ENCODE measurements around the gene PLEKHD1.
"Not testable (repeated sequence)": the region's sequence is repeated elsewhere in the genome, so short reads cannot be mapped to it uniquely, and the experiment has no call there.

PLEKHD1 gene

DNA sequence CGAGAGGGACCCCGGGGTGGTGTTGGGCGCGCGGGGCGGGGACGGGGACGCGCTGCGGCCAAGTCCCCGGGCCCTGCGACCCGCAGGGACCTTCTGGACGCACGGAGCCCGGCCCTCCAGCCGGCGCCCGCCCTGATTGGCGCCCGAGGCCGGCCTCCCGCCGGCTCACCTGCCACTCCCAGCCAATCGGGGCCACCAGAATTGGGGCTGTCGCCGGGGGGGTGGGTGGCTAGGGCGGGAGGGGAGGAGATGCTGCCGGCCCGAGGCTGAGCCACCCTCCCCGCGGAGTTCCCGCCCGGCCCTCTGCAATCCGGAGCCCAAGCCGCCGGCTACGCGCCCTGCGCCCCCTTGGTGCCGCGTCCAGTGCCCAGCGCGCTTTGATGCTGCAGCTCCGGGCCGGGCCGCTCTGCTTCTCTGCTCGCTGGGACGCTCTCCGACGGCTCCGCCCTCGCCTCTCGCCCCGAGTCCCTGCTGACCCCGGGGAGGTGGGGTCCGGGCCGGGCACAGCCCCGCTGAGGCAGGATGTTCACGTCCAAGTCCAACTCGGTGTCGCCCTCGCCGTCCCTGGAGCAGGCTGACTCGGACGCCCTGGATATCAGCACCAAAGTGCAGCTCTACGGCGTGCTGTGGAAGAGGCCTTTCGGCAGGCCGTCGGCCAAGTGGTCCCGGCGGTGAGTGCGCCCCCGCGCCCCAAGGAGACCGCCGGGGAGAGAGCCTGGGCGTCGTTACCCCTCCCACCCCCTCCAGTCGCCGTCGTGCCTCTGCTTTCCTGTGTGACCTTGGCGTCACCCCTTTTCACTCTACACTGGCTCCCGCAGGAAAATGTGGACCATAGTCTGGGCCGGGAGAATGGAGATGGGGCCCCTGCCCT is at the start of gene PLEKHD1:
TSS of gene PLEKHD1 (plus strand) at position 285 of the 871 bp plus-strand sequence. CDS start at position 523, 238 bp downstream.
- DNase-seq (ENCODE audit: low read depth in 1 of 2, low spot score in 1 of 2), result no peak

DNA sequence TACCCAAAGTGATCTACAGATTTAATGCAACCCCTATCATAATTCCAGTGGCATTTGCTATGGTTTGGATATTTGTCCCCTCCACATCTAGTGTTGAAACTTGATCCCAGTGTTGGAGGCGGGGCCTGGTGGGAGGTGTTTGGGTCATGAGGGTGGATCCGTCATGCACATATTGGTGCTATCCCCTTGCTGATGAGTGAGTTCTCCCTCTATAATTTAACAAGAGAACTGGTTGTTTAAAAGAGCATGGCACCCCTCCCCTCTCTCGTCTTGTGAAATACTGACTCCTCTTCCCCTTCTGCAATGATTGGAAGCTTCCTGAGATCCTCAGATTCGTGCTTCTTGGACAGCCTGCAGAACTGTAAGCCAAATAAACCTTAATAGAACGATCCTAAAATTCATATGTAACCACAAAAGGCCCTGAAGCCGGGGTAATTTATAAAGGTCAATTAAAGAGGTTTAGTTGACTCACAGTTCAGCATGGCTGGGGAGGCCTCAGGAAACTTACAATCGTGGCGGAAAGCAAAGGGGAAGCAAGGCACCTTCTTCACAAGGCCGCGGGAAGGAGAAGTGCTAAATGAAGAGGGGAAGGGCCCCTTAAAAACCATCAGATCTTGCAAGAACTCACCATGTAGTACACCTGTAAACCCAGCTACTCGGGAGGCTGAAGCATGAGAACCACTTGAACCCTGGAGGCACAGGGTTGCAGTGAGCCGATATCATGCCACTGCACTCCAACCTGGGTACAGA is 44.8 kb upstream of the PLEKHD1 start:
- no peak for DNase-seq (ENCODE audit: low read depth in 1 of 2, low spot score in 1 of 2)

DNA sequence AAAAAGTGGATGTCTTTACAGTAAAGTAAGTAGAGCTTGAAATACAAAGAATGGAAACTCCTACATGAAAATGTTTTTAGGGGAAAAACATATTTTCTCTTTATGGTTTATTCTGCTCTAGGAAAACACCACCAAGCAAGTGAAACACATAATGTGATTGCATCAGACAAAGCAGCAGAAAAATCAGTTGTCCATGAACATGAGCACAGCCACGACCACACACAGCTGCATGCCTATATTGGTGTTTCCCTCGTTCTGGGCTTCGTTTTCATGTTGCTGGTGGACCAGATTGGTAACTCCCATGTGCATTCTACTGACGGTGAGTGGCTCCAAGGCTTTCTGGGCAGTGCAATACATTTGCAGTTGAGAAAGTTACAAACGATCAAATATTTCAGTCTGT is 42.6 kb upstream of the PLEKHD1 start:
- no peak for DNase-seq (ENCODE audit: low read depth in 1 of 2, low spot score in 1 of 2)

DNA sequence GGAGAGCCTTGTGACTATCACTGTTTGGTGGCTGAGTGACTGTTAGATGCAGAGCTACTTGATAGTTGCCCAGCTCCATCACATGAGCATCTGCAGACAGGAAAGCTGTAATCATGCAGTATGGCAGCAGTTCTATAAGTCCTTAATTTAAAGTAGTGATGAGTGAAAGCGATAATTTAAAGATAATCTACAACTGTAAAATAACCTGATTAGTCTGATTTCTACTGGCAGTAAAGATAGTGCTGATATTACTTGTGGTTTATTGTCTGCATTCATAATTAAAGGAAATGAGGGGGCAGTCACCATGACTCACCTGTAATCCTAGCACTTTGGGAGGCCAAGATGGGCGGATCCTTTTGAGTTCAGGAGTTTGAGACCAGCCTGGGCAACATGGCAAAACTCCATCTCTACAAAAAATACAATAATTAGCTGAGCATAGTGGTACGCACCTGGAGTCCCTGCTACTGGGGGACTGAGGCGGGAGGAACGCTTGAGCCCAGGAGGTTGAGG is 41.2 kb upstream of the PLEKHD1 start:
- no peak for DNase-seq (ENCODE audit: low read depth in 1 of 2, low spot score in 1 of 2)

DNA sequence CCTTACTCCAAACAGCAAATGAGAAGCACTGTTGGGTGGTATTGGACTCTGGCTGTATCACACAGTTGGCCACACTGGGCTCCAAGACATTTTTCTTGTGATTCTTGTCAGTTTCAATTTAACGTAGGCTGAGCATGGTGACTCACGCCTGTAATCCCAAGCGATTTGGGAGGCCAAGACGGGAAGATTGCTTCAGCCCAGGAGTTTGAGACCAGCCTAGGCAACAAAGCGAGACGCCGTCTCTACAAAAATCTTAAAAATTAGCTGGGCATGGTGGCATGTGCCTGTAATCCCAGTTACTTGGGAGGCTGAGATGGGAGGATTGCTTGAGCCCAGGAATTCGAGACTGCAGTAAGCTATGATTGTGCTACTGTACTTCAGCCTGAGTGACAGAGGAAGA is 35.3 kb upstream of the PLEKHD1 start:
- no peak for DNase-seq (ENCODE audit: low read depth in 1 of 2, low spot score in 1 of 2)

DNA sequence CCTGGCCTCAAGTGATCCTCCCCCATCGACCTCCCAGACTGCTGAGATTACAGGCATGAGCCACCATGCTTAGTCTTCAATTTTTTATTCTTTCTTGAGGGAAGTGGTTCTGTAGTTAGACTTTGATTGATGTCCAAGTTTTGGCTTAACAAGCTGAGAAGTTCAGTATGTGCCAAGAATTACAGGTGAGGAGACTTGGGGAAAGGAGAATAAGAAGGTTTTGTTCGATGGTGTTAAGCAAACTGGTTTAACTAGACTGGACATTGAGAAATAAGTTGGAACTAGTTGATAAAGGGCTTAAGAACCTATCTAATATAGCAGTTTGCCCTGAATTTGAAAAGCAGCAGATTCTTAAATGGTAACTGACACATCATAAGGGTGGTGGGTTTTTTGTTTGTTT is 32.6 kb upstream of the PLEKHD1 start:
- DNase-seq (ENCODE audit: low read depth in 1 of 2, low spot score in 1 of 2), result no peak

DNA sequence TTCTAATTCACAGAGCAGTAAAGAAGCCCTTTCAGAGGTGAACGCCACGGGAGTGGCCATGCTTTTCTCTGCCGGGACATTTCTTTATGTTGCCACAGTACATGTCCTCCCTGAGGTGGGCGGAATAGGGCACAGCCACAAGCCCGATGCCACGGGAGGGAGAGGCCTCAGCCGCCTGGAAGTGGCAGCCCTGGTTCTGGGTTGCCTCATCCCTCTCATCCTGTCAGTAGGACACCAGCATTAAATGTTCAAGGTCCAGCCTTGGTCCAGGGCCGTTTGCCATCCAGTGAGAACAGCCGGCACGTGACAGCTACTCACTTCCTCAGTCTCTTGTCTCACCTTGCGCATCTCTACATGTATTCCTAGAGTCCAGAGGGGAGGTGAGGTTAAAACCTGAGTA is 26.2 kb upstream of the PLEKHD1 start:
- no peak for DNase-seq (ENCODE audit: low read depth in 1 of 2, low spot score in 1 of 2)

DNA sequence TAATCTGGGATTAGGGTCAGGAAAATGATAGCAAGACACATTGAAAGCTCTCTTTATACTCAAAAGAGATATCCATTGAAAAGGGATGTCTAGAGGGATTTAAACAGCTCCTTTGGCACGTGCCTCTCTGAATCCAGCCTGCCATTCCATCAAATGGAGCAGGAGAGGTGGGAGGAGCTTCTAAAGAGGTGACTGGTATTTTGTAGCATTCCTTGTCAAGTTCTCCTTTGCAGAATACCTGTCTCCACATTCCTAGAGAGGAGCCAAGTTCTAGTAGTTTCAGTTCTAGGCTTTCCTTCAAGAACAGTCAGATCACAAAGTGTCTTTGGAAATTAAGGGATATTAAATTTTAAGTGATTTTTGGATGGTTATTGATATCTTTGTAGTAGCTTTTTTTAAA is 25.4 kb upstream of the PLEKHD1 start:
- no peak for DNase-seq (ENCODE audit: low read depth in 1 of 2, low spot score in 1 of 2)

DNA sequence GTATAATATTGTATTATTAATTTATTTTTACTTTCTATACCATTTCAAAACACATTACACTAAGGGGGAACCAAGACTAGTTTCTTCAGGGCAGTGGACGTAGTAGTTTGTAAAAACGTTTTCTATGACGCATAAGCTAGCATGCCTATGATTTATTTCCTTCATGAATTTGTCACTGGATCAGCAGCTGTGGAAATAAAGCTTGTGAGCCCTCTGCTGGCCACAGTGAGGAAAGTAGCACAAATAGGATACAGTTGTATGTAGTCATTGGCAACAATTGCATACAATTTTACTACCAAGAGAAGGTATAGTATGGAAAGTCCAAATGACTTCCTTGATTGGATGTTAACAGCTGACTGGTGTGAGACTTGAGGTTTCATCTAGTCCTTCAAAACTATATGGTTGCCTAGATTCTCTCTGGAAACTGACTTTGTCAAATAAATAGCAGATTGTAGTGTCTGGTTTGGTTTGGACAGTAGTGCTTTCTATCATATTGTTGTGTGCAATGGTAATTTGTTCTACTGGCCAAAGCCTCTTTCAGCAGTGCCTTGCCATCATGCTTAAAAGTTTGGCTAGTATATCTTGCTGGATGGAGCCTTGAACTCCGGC is 24.3 kb upstream of the PLEKHD1 start:
- peak in 1 of 2 donors; percentile 23 for DNase-seq (ENCODE audit: low read depth in 1 of 2, low spot score in 1 of 2)

DNA sequence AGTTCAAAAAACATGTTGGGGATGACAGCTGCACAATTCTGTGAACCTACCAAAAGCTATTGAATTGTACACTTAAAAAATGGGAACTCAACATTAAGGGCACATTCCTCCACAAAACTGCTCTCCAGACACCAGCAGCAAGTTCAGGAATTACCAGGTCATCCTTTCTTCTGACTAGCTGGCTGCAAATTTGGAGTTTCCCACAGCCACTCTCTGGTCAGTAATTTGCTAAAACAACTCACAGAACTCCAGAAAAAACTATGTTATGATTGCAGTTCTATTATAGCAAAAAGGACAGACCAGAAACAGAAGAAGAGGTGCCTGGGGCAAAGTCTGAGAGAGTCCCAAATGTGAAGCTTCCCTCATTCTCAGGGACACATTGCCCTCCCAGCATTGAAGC is 20.1 kb upstream of the PLEKHD1 start:
- no peak for DNase-seq (ENCODE audit: low read depth in 1 of 2, low spot score in 1 of 2)

DNA sequence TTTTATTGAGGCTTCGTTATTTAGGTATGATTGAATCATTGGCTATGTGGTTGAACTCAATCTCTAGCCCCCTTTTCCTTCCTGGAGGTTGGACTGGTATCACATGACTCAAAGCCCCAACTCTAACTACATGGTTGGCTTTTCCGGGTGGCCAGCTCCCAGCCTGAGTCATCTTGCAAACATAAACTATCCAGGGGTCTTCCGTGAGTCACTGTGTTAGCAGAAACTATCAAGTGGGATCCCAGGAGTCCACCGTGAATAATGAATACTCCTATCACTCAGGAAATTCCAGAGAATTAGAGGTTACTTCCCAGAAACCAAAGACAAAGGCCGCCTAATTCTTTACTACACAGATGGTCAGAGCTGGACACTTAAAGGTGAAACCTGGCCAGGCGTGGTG is 19.7 kb upstream of the PLEKHD1 start:
- DNase-seq (ENCODE audit: low read depth in 1 of 2, low spot score in 1 of 2), result no peak

DNA sequence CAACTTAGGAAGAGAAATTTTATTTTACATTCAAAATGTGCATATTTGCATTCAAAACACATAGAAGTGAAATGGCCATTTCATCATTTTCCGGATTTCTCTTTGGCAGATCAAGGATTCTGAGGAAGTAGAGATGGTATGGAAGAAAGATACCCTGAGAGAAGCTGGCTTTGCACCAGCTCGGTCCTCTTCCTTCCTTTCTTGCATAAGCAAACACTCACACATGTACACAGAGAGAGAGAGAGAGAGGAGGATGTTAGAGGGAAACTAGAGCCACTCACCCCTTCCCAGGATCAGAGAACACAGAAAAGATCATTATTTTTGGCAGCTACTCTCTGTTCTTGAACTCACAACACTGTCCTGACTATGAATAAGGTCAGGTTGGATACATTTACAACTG is 15.6 kb upstream of the PLEKHD1 start:
- no peak for DNase-seq (ENCODE audit: low read depth in 1 of 2, low spot score in 1 of 2)

DNA sequence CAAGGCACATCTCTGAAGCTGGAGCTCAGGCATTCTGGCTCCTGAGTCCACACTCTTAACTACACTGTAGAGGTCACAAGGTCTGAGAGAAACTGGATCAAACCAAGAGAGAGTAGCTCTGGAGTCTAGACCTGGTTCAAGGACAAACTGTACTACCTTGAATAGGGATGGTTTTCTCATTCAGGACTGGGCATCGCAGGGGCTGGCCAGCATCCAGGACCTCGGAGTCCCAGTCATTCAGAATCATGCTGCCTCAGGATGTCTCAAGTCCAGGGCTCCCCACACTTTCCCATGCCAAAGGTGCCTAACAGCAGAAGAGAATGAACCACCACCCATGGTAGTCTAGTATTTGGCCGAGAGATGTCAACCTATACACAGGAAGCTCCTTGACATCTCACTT is 13.1 kb upstream of the PLEKHD1 start:
- DNase-seq (ENCODE audit: low read depth in 1 of 2, low spot score in 1 of 2), result no peak

DNA sequence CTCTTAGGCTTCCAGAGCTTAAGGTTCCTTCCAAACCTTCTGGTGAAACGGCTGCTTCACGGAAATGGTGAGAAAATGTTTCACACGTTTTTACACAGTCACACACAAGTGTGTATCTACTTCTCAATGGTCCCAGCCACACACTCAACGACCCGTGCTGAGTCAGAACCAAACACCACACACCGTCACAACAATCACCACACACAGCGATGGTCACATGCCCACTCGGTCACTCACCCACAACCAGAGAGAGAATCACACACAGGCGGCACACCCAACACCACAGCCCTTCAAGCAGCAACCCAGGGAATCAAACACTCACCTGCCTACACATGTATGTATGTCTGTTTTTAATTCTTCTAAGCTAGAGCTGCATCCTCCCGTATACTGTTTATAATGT is 12.6 kb upstream of the PLEKHD1 start:
- DNase-seq (ENCODE audit: low read depth in 1 of 2, low spot score in 1 of 2), result no peak

DNA sequence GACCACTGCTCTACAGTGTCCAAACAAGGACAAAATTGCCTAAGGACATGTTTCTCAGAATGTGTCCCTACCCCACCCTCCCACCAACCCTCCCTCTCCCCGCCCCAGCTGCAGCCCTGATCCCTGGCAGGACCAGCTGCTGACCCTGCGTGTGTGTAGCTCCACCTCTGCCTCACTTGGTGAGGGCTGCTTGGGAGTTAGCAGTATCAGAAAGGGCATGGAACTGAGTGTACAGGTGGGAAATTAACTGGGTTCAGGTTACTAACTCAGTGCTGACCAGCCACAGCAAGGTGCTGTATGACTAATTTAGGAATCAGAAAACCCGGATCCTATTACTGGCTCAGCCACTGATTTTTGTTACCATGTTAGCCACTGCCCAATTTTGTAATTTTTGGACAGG is 11.3 kb upstream of the PLEKHD1 start:
- no peak for DNase-seq (ENCODE audit: low read depth in 1 of 2, low spot score in 1 of 2)

DNA sequence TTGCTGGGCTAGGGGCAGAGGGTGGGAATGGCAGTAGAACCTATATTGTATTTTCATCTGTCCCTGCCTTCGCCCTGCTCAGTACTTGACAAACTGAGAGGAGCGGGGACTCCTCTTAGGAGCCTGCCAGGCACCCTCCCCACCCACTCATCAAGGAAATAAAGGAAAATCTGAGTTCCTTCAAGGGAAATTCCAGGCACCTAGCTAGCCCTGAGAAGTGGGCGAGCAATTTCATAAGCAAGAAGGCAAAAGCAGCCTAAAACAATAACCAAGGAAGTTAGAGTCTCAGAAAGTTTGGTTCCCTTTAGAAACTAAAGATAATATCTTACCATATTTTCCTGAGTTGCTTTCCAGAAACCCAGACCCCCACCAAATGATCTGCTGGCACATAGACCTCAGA is 10.6 kb upstream of the PLEKHD1 start:
- no peak for DNase-seq (ENCODE audit: low read depth in 1 of 2, low spot score in 1 of 2)

DNA sequence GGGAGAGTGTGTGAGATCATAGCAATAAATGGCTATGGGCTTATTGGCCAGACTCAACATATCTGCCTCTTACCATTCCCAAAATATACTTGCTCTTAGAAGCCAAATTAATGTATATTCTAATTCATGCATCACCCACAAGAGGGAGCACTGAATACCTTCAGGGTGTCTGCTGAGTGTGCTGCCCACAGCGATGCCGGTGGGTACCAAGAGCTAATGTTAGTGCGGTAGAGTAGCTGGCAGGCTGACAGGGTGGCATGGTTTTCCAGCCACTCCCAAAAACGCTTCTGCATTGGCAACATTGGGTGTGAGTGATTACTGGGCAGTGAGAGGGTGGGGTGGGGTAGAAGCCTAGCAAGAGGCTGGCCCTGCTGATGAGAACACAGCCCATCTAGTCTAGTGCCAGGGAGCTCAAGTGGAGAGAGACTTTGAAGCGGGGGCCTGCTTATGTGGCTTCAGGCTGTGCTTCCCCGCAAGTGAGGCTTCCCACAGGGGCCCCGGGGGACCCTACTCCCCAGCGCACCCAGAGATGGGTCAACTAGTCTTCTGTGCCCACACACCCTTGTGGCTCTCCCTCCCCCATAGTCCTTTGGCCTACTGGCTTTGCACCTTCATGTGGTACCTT is 9.2 kb upstream of the PLEKHD1 start:
- no peak for DNase-seq (ENCODE audit: low read depth in 1 of 2, low spot score in 1 of 2)

DNA sequence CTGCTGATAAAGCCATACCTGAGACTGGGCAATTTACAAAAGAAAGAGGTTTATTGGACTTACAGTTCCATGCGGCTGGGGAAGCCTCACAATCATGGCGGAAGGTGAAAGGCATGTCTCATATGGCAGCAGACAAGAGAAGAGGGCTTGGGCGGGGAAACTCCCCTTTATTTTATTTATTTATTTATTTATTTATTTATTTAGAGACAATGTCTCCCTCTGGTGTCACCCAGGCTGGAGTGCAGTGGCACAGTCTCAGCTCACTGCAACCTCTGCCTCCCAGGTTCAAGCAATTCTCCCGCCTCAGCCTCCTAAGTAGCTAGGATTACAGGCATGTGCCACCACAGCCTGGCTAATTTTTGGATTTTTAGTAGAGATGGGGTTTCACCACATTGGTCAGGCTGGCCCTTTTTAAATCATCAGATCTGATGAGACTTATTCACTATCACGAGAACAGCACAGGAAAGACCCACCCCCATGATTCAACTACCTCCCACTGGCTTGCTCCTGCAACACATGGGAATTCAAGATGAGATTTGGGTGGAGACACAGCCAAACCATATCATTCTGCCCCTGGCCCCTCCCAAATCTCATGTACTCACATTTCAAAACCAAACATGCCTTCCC is 7.6 kb upstream of the PLEKHD1 start:
- not testable (repeated sequence) for DNase-seq (ENCODE audit: low read depth in 1 of 2, low spot score in 1 of 2)

DNA sequence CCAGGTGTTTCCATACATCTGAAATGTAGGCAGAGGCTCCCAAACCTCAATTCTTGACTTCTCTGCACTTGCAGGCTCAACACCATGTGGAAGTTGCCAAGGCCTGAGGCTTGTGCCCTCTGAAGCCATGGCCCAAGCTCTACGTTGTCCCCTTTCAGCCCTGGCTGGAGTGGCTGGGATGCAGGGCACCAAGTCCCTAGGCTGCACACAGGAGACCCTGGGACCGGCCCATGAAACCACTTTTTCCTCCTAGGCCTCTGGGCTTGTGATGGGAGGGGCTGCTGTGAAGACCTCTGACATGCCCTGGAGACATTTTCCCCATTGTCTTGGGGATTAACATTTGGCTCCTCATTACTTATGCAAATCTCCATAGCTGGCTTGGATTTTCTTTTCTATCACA is 6.5 kb upstream of the PLEKHD1 start:
- DNase-seq (ENCODE audit: low read depth in 1 of 2, low spot score in 1 of 2), result not testable (repeated sequence)

DNA sequence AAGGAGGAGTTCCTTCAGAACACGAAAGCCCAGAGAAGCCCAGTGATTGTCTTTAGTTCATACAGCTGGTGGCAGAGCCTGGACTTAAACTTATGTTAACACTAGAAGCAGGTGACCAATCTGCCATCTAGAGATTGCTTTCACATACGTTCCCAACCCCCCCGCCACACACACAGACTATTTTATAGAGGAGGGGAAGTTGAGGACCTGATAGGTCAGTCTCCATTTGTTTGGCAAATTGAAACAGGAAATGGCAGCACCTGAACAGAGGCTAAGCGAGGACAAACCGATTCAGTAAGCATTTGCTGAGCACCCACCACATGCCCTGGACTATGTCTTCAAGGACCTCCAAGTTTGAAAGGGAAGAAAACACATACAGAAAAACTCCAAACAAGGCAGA is 4.8 kb upstream of the PLEKHD1 start:
- no peak for DNase-seq (ENCODE audit: low read depth in 1 of 2, low spot score in 1 of 2)

DNA sequence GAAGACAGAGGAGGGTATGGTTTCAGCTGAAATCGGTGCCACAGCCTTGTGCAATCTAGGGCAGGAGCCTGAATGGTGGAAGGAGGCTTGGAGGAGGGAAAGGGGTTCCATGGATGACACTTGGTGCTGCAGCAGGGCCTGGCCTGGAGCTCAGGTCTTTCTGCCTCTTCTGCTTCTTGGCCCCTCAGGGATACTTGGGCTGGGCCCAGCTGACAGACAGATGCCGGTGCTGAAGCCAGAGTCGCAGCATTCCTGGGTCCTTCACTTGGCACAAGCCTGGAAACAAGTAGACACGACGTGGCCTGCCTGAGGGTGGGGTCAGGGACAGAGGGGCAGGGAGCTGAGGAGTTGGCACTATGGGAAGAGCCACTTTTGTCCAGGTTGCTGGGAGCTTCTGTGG is 4.4 kb upstream of the PLEKHD1 start:
- no peak for DNase-seq (ENCODE audit: low read depth in 1 of 2, low spot score in 1 of 2)
